Neutrophil (primary cell): Measurements from ENCODE around the gene ARHGDIG.
"Not testable (repeated sequence)": the region's sequence is repeated elsewhere in the genome, so short reads cannot be mapped to it uniquely, and the experiment has no call there.

Experiments used
- H3K27ac ChIP-seq: fragments of 200-600 bp; sonication (generic); 2 replicates; pipeline ENCODE4 v1.5.1; 2016; ENCODE audit warnings: mild to moderate bottlenecking, moderate library complexity
- H3K27me3 ChIP-seq: fragments of 200-600 bp; sonication (generic); 2 replicates; pipeline ENCODE4 v1.6.0; 2016; ENCODE audit warnings: mild to moderate bottlenecking
- H3K36me3 ChIP-seq: fragments of 200-600 bp; sonication (generic); 2 replicates; pipeline ENCODE4 v1.5.1; 2017
- H3K4me1 ChIP-seq, 2 experiments: fragments of 200-600 bp in 1 of 2; sonication (generic) in 1 of 2; 1 replicate in 1 of 2; 2 replicates in 1 of 2; pipeline versions ENCODE4 v1.5.1 to v1.6.1; 2013 to 2016; ENCODE audit warnings: low read depth in 1 of 2, low read length in 1 of 2, mild to moderate bottlenecking in 1 of 2, moderate library complexity in 1 of 2; ENCODE audit not compliant: control insufficient read depth in 1 of 2, insufficient read depth in 1 of 2
- H3K4me3 ChIP-seq, 2 experiments: fragments of 200-600 bp in 1 of 2; sonication (generic) in 1 of 2; 1 replicate in 1 of 2; 2 replicates in 1 of 2; pipeline ENCODE4 v1.5.1; 2013 to 2016; ENCODE audit warnings: low read depth in 1 of 2, low read length in 1 of 2, mild to moderate bottlenecking in 1 of 2, moderate library complexity in 1 of 2
- H3K9me3 ChIP-seq: fragments of 200-600 bp; sonication (generic); 2 replicates; pipeline ENCODE4 v1.5.1; 2016
- TF ChIP-seq, protein P1 (sequence below): fragments of 200-600 bp; sonication (generic); IDR thresholded peaks from 2 replicates; pipeline ENCODE4 v1.5.1; 2016; ENCODE audit warnings: antibody characterized with exemption

The ARHGDIG gene

DNA sequence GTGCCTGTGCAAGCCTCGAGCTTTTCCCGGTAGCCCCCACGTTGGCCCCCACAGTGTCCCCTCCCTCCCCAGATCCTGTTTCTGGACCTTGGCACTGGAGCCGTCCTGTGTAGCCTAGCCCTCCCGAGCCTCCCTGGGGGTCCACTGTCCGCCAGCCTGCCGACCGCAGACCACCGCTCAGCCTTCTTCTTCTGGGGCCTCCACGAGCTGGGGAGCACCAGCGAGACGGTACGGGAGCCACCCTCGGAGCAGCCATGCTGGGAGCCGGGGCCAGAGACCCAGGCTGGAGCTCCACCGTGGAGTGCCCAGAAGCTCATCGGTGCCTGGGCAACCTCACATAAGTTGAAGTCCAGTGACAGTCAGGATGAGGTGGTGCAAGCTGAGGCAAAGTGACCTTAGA, 16.4 kb upstream of the ARHGDIG start:
- Histone ChIP-seq H3K27me3 (no peaks in the 10 kb centered on the region), H3K36me3 (peaks cover 68% of the 10 kb centered on the region), H3K4me1 (no peaks in the 10 kb centered on the region), H3K27ac (no peak overlapping the region), H3K9me3 (no peaks in the 10 kb centered on the region), H3K4me3 (no peak overlapping the region)
- TF ChIP-seq, protein P1, sequence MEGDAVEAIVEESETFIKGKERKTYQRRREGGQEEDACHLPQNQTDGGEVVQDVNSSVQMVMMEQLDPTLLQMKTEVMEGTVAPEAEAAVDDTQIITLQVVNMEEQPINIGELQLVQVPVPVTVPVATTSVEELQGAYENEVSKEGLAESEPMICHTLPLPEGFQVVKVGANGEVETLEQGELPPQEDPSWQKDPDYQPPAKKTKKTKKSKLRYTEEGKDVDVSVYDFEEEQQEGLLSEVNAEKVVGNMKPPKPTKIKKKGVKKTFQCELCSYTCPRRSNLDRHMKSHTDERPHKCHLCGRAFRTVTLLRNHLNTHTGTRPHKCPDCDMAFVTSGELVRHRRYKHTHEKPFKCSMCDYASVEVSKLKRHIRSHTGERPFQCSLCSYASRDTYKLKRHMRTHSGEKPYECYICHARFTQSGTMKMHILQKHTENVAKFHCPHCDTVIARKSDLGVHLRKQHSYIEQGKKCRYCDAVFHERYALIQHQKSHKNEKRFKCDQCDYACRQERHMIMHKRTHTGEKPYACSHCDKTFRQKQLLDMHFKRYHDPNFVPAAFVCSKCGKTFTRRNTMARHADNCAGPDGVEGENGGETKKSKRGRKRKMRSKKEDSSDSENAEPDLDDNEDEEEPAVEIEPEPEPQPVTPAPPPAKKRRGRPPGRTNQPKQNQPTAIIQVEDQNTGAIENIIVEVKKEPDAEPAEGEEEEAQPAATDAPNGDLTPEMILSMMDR: no peak

- Histone ChIP-seq H3K4me3 (no peak overlapping the region), H3K27me3 (peaks cover 4% of the 10 kb centered on the region), H3K36me3 (peaks cover 65% of the 10 kb centered on the region), H3K27ac (no peak overlapping the region), H3K9me3 (no peaks in the 10 kb centered on the region), H3K4me1 (no peaks in the 10 kb centered on the region)
- TF ChIP-seq, protein P1: no peak
Observed at GRCh38 chr16:264440-264951, 15.9 kb upstream of the ARHGDIG start.

DNA sequence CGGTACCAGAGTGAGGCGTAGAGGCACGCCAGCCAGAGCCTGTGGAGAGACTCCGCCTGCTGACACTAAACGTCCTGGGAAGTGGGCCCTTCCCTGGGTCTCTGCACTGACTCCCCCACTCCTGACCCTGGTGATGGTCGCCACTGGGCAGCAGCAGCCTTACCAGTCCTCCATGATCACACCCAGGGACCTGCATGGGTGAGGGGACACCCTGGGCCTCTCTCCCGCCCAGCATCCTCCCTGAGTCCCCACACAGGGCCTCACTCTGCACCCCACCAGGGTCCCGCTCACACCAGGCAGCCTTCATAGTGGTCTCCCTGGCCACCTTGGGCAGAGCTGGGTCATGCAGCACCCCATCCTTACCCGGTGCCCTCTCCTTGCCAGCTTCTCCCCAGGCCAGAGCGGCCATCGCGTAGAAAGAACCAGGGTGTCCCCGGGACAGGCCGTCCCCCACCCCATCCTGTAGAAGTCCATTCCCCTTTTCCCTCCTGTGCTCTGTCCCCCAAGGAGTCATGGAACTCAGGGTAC, 15.3 kb upstream of the ARHGDIG start:
- Histone ChIP-seq H3K9me3 (no peaks in the 10 kb centered on the region), H3K4me3 (no peak overlapping the region), H3K27ac (no peak overlapping the region), H3K27me3 (peaks cover 4% of the 10 kb centered on the region), H3K4me1 (no peaks in the 10 kb centered on the region), H3K36me3 (peaks cover 60% of the 10 kb centered on the region)
- TF ChIP-seq, protein P1: no peak

DNA sequence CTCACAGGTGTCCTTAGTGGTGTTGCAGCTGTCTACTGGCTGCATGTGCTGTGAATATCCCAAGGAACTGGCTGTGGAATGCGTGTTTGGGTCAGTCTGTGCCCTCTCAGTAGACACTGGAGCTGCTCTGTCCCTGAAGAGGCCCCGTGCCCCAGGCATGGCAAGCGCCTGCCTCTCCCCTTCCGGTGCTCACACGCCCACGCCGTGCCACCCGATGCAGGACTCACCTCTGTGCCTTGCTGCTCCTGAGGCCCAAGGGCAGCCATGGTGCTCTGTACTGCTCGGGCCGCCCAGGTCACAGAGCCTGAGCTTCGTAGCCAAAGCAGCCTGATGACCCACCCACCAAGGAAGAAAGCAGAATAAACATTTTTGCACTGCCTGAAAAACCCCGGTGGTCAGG, 14.7 kb upstream of the ARHGDIG start:
- peaks cover 4% of the 10 kb centered on the region for H3K27me3 ChIP-seq
- no peaks in the 10 kb centered on the region for H3K9me3 ChIP-seq
- H3K4me3 ChIP-seq: no peak overlapping the region
- no peaks in the 10 kb centered on the region for H3K4me1 ChIP-seq
- TF ChIP-seq, protein P1: no peak
- no peak overlapping the region for H3K27ac ChIP-seq
- H3K36me3 ChIP-seq: peaks cover 53% of the 10 kb centered on the region

DNA sequence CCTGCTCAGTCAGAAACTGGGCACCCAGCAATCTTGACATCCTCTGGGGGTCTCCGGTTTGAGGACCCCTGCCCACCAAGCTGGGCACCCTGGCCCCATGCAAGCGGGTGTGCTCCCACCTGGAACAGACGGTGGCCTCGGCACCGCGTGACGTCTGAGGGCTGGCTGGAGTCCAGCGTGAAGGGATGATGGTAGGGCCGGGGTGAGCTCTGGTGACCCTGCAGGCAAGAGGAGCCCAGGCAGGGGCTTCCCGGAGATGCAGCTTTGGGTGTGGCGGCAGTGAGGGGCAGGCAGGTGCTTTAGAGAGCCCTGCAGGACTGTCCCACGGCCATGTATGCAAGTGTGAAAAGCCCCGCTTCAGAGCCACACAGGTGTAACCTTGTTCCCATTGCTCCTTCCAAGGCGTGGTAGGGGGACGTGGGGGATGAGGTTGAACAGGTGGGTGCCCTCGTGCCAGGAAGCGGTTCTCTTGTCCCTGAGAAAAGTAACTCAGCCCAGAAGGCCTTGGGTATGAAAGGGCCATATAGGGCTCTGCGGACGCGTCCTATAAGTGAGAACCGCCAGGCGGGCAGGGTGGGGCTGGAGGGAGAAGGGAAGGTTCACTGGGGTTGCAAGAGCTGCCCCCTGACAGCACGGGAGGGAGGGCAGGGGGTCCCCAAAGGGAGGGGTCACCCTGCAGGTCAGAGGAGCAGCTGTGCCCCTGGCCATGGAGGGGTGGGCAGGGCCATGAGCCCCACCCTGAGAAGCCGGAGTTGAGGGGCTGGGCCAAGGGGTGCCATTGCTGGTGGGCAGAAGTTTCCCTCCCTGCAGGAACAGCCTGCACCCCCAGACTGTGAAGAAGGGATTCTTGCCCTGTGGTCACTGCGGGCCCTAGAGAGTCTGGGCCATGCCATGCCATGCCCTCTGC, 13.9 kb upstream of the ARHGDIG start:
- no peak overlapping the region for H3K4me3 ChIP-seq
- no peaks in the 10 kb centered on the region for H3K4me1 ChIP-seq
- no peak overlapping the region for H3K27ac ChIP-seq
- peaks cover 4% of the 10 kb centered on the region for H3K27me3 ChIP-seq
- TF ChIP-seq, protein P1: no peak
- peaks cover 45% of the 10 kb centered on the region for H3K36me3 ChIP-seq
- no peaks in the 10 kb centered on the region for H3K9me3 ChIP-seq

GRCh38 chr16:267562-267961, 12.8 kb upstream of the ARHGDIG start:
- H3K27ac ChIP-seq, H3K4me1 ChIP-seq, H3K27me3 ChIP-seq, H3K9me3 ChIP-seq, H3K4me3 ChIP-seq: not testable (repeated sequence)
- H3K36me3 ChIP-seq: peaks cover 35% of the 10 kb centered on the region
